ENCODE measurements around the gene SSPN. TPM values are rescaled to one million over a fixed set of nuclear protein-coding genes. Genes with fewer than 3 reads are reported as not detected.

The SSPN gene
- total and polyA plus RNA-seq, 8 donors: 1.8 to 52.4 (median 11.1) TPM

DNA sequence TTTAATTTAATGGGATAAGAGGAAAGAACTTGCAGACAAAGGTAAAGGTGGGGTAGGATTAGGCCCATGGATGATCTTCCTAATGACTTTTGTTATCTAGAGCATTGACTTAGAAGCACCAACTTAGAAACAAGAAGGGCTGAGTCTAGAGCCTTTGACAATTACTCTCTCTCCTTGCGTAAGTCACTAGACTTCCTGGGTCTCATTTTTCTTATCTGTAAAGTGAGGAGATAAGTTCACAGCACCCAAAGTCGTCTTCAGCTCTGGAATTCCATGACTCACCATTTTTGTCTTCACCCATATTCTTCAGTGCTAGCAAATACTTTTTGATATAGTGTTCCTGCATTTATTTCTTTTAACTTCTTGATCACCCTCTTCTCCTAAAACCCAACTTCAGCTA lies 75.7 kb downstream of the SSPN start:
- intact Hi-C loops (cut with DNase I; ENCODE audit: low total_unique reads): no loop called here
- no peak for DNase-seq
- H3K27ac ChIP-seq: no peak overlapping the region

DNA sequence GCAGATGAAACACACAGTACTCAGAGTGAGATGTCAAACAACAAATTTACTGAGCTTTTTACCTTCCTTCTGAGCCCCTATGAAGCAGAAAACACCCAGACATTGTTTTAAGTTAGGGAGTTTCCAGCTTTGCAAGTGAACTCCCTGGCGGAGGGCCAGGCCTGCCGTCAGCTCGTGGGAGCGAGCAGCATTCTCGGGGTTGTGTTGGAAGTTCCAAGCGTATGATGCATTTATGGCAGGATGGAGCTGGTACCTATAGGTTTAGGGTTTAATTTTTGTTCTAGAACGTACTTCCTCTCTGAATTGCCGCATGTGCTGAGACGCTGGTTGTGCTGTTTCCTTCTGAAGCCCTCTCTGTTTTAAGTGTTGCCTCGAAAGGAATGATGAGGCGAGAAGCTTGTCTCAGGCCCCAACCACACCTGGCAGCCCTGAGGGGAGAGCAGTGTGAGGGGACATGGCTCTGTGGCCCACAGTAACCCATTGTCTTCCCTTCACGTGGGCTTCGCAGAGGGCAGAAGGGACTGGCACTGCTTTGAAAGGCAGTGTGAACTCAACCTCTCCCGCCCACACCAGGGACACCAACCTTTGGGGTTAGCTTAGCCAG lies 76.6 kb downstream of the SSPN start:
- H3K4me3 ChIP-seq: no peak overlapping the region
- intact Hi-C loops (cut with DNase I; ENCODE audit: low total_unique reads): no loop called here
- whole genome bisulfite sequencing, 5 donors: 44 to 54% (median 49%) methylated on average over 14 of the region's 14 CpGs
- H3K9me3 ChIP-seq: no peaks in the 10 kb centered on the region
- H3K27me3 ChIP-seq: no peaks in the 10 kb centered on the region
- H3K4me1 ChIP-seq: peaks cover 23 to 47% (median 34%) of the 10 kb centered on the region in 4 donors
- peak overlapping the region in 1 of 5 donors; percentile 6 for H3K27ac ChIP-seq
- no peaks in the 10 kb centered on the region for H3K36me3 ChIP-seq
- TF ChIP-seq POLR2A (IDR thresholded peaks at IDR 0.05): no peak
- TF ChIP-seq EP300 (IDR thresholded peaks at IDR 0.05): no peak
- no peak for TF ChIP-seq POLR2AphosphoS5 (IDR thresholded peaks at IDR 0.05)
- TF ChIP-seq CTCF (IDR thresholded peaks at IDR 0.05): no peak
- DNase-seq: peak; percentile 81 to 95

More for the DNA sequence above, 75.7 kb downstream of the SSPN start:
- Histone ChIP-seq H3K4me1 (peaks cover 23 to 46% (median 34%) of the 10 kb centered on the region in 4 donors), H3K4me3 (no peak overlapping the region), H3K27me3 (no peaks in the 10 kb centered on the region), H3K9me3 (no peaks in the 10 kb centered on the region), H3K36me3 (no peaks in the 10 kb centered on the region)
- TF ChIP-seq POLR2A (IDR thresholded peaks at IDR 0.05) (no peak), POLR2AphosphoS5 (IDR thresholded peaks at IDR 0.05) (no peak), EP300 (IDR thresholded peaks at IDR 0.05) (no peak), CTCF (IDR thresholded peaks at IDR 0.05) (no peak)
- WGBS, 5 donors: 62 to 69% (median 65%) methylated on average over 2 of the region's 2 CpGs

GRCh38 chr12:26272851-26273250 lies 77.5 kb downstream of the SSPN start:
- no peak overlapping the region for H3K4me3 ChIP-seq
- 58 to 97% (median 93%) methylated on average over 2 of the region's 2 CpGs for WGBS, 5 donors

DNA sequence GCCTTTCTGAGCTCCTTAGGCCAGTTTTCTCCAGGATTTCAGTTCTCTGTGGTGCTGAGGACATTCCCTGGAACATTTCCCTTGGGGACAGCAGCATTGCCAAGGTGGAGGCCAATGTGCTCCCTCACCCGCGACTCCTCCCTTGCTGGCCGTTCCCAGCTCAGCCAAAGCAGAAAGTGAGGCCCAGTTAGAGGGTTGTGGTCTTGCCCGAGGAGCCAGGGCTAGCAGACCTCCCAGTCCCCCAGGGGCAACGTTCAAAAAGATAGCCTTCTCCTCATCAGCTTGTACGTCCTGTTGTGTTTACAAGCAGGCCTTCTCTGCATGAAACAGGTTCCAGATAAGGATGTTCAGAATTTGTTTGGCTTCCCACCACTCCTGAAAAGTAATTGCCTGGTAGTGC lies 78.4 kb downstream of the SSPN start:
- TF ChIP-seq CTCF (IDR thresholded peaks at IDR 0.05) (no peak), POLR2A (IDR thresholded peaks at IDR 0.05) (no peak), EP300 (IDR thresholded peaks at IDR 0.05) (no peak), POLR2AphosphoS5 (IDR thresholded peaks at IDR 0.05) (no peak)
- no peaks in the 10 kb centered on the region for H3K9me3 ChIP-seq
- no peaks in the 10 kb centered on the region for H3K27me3 ChIP-seq
- no peaks in the 10 kb centered on the region for H3K36me3 ChIP-seq
- intact Hi-C loops (cut with DNase I; ENCODE audit: low total_unique reads): no loop called here
- H3K4me1 ChIP-seq: peaks cover 23 to 47% (median 34%) of the 10 kb centered on the region in 4 donors
- peak in 1 of 2 donors; percentile 32 for DNase-seq
- H3K4me3 ChIP-seq: no peak overlapping the region
- peak overlapping the region; percentile 70 to 89 (median 85) for H3K27ac ChIP-seq
- WGBS, 5 donors: 49 to 65% (median 51%) methylated on average over 5 to 6 of the region's 6 CpGs

More at GRCh38 chr12:26272851-26273250, 77.5 kb downstream of the SSPN start:
- Histone ChIP-seq H3K36me3 (no peaks in the 10 kb centered on the region), H3K4me1 (peaks cover 23 to 47% (median 34%) of the 10 kb centered on the region in 4 donors), H3K27ac (no peak overlapping the region), H3K27me3 (no peaks in the 10 kb centered on the region), H3K9me3 (no peaks in the 10 kb centered on the region)
- DNase-seq: no peak
- intact Hi-C loops (cut with DNase I; ENCODE audit: low total_unique reads): no loop called here
- no peak for TF ChIP-seq POLR2A (IDR thresholded peaks at IDR 0.05)
- TF ChIP-seq POLR2AphosphoS5 (IDR thresholded peaks at IDR 0.05): no peak
- no peak for TF ChIP-seq CTCF (IDR thresholded peaks at IDR 0.05)
- TF ChIP-seq EP300 (IDR thresholded peaks at IDR 0.05): no peak
